ENCODE data around the gene CHN1. TPM values are rescaled to one million over a fixed set of nuclear protein-coding genes. Genes with fewer than 3 reads are reported as not detected.
A peak's percentile ranks its signal among the peaks of the same experiment; 100 is the strongest.

CHN1 gene
- total RNA-seq, 4 donors from 2014 or later, result 3.4 to 60.2 (median 7.1) TPM

DNA sequence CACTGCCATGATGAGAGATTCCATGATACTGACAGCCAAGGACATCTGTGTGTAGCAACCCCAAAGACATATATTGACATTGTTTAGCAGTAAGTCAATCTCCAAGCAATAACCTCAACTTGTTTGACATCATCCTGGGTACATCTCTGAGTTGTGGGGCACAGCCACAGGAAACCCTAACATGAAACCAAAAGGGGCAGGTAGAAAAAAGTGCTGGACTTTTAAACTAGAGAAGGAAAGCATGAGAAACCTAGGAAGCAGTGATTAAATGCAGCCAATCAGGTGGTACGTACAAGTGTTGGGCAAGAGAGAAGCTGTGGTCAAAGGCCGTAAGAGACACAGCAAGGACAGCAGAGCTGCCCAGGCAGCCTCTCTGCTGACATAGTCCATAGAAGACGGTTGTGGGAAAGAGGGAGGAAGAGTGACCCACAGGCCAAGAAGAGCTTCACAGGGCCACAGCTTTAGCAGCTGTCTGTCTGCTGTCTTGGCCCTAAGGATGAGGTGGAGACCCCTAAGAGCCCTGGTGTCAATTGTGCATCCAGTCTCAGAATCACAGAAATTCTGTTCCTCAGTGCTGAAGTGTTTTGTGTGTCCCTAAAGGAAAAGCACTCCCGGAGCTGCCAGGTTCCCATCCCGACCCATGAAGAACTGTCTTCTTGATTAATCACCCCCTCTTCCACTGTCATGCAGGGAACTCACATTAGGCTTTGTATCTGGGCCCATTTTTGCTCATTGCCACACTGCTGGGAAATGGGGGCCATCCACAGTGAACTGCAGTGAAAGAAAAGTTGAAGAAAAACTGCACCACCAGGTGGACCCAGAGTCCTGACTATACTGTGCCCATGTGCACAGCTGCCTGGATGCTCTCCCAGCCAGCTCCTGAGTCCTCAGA, 25.4 kb upstream of the CHN1 start:
- DNase-seq, result peak in 1 of 3 donors; percentile 49
- Histone ChIP-seq H3K4me3 (no peak overlapping the region), H3K27me3 (no peaks in the 10 kb centered on the region), H3K36me3 (no peaks in the 10 kb centered on the region), H3K9me3 (no peaks in the 10 kb centered on the region), H3K27ac (no peak overlapping the region), H3K4me1 (no peaks in the 10 kb centered on the region)
- TF ChIP-seq POLR2A (IDR thresholded peaks at IDR 0.05), result no peak
- TF ChIP-seq, protein P1, sequence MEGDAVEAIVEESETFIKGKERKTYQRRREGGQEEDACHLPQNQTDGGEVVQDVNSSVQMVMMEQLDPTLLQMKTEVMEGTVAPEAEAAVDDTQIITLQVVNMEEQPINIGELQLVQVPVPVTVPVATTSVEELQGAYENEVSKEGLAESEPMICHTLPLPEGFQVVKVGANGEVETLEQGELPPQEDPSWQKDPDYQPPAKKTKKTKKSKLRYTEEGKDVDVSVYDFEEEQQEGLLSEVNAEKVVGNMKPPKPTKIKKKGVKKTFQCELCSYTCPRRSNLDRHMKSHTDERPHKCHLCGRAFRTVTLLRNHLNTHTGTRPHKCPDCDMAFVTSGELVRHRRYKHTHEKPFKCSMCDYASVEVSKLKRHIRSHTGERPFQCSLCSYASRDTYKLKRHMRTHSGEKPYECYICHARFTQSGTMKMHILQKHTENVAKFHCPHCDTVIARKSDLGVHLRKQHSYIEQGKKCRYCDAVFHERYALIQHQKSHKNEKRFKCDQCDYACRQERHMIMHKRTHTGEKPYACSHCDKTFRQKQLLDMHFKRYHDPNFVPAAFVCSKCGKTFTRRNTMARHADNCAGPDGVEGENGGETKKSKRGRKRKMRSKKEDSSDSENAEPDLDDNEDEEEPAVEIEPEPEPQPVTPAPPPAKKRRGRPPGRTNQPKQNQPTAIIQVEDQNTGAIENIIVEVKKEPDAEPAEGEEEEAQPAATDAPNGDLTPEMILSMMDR (IDR thresholded peaks at IDR 0.05), result peak in 1 of 6 experiments; percentile 22

DNA sequence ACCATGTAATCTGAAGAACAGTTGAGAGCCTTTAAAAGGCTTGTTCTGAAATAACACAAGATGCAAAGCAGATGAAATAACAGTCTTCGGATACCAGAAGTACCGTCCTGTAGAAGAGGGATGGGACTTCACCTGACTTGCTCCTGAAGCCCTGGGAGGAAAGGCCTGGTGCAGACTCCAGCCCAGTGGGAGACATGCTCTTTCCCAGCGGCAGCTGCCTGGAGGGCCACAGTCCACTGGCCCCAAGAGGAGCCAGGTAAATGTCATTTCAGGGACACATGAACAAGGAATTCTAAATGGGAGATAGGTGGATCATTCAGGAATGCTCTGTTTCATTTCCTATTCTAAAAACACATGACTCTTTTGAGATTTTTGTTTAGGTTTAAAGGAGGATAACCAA, 22.6 kb upstream of the CHN1 start:
- DNase-seq, result no peak
- peak overlapping the region in 2 of 4 donors; percentile 42 to 58 for H3K27ac ChIP-seq

DNA sequence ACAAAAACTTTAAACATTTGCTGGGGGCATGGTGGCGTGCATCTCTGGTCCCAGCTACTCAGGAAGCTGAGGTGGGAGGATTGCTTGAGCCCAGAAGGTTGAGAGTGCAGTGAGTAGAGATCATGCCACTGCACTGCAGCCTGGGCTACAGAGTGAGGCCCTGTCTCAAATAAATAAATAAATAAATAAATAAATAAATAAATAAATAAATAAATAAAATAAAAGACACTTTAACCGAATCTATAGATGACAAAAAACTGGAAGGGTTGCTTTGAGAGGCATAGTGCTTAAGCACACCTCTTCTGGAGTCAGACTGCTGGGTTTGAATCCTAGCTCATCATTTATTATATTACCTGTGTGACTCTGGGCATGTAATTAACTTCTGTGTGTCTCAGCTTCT, 21.2 kb upstream of the CHN1 start:
- Histone ChIP-seq H3K4me3 (no peak overlapping the region), H3K27ac (no peak overlapping the region), H3K4me1 (no peaks in the 10 kb centered on the region), H3K36me3 (no peaks in the 10 kb centered on the region), H3K27me3 (no peaks in the 10 kb centered on the region), H3K9me3 (no peaks in the 10 kb centered on the region)
- DNase-seq, result no peak
- no peak for TF ChIP-seq POLR2A (IDR thresholded peaks at IDR 0.05)
- TF ChIP-seq, protein P1 (IDR thresholded peaks at IDR 0.05), result no peak

More for the DNA sequence above, 22.6 kb upstream of the CHN1 start:
- H3K9me3 ChIP-seq, result no peaks in the 10 kb centered on the region
- no peaks in the 10 kb centered on the region for H3K4me1 ChIP-seq
- TF ChIP-seq POLR2A (IDR thresholded peaks at IDR 0.05), result no peak
- TF ChIP-seq, protein P1 (IDR thresholded peaks at IDR 0.05), result no peak
- no peaks in the 10 kb centered on the region for H3K27me3 ChIP-seq
- no peak overlapping the region for H3K4me3 ChIP-seq
- no peaks in the 10 kb centered on the region for H3K36me3 ChIP-seq

DNA sequence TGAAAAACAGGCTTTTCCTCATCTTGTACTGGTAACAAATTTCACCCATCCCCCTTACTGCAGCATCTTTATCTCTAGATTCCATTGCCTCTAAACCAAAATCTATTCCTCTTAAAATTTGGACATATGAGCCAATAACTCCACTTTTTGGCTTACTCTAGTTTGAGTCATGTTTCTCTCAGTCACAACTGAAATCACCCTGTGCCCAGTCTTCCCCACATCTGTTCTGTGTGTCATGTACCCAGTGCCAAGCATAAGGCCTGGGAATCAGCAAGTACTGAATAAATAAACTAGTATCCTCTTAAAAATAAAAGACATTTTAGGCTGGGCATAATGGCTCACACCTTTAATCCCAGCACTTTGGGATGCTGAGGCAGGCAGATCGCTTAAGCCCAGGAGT, 20.8 kb upstream of the CHN1 start:
- no peaks in the 10 kb centered on the region for H3K36me3 ChIP-seq
- H3K27me3 ChIP-seq, result no peaks in the 10 kb centered on the region
- H3K4me3 ChIP-seq, result no peak overlapping the region
- DNase-seq, result no peak
- H3K4me1 ChIP-seq, result no peaks in the 10 kb centered on the region
- TF ChIP-seq POLR2A (IDR thresholded peaks at IDR 0.05), result no peak
- TF ChIP-seq, protein P1 (IDR thresholded peaks at IDR 0.05), result no peak
- H3K27ac ChIP-seq, result no peak overlapping the region
- no peaks in the 10 kb centered on the region for H3K9me3 ChIP-seq

DNA sequence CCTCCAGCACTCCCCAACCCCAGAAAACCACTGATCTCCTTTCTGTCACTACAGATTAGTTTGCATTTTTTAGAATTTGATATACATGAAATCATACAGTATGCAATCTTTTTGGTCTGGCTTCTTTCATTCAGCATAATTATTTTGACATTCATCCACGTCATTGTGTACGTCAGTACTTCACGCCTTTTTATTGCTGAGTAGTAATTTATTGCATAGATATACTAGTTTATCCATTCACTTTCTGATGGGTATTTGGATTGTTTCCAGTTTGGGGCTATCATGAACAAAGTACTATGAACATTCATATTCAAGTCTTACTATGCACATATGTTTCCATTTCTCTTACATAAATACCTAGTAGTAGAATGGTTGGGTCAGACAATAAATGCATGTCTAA, 20.1 kb upstream of the CHN1 start:
- TF ChIP-seq, protein P1 (IDR thresholded peaks at IDR 0.05), result no peak
- TF ChIP-seq POLR2A (IDR thresholded peaks at IDR 0.05), result no peak

More for the DNA sequence above, 20.1 kb upstream of the CHN1 start:
- Histone ChIP-seq H3K27me3 (no peaks in the 10 kb centered on the region), H3K36me3 (no peaks in the 10 kb centered on the region), H3K4me3 (no peak overlapping the region), H3K9me3 (no peaks in the 10 kb centered on the region), H3K27ac (no peak overlapping the region), H3K4me1 (no peaks in the 10 kb centered on the region)
- no peak for DNase-seq
